Measurements from ENCODE around the gene MAGEA9.

- no peak for TF ChIP-seq CTCF (IDR thresholded peaks at IDR 0.05; ENCODE audit: poor library complexity, severe bottlenecking)
- TF ChIP-seq REST (IDR thresholded peaks at IDR 0.05; ENCODE audit: borderline replicate concordance): no peak
- TF ChIP-seq POLR2AphosphoS5 (IDR thresholded peaks at IDR 0.05): no peak
- TF ChIP-seq EZH2 (IDR thresholded peaks at IDR 0.05; ENCODE audit: borderline replicate concordance, insufficient read depth, low read length, poor library complexity, severe bottlenecking): no peak
- no peak for TF ChIP-seq RAD21 (conservative IDR thresholded peaks at IDR 0.05)
- TF ChIP-seq SMC3 (conservative IDR thresholded peaks at IDR 0.05; ENCODE audit: poor library complexity): no peak
- TF ChIP-seq EP300 (conservative IDR thresholded peaks at IDR 0.05; ENCODE audit: poor library complexity, severe bottlenecking): no peak
- no peak for TF ChIP-seq TAF1 (IDR thresholded peaks at IDR 0.05; ENCODE audit: low read depth)
- no peak for TF ChIP-seq MXI1 (conservative IDR thresholded peaks at IDR 0.05; ENCODE audit: poor library complexity, severe bottlenecking)
Measured at GRCh38 chrX:149799095-149799714, 17.5 kb downstream of the MAGEA9 start.
